ENCODE data around the gene PAX7. TPM values are rescaled to one million over a fixed set of nuclear protein-coding genes. Genes with fewer than 3 reads are reported as not detected.

The PAX7 gene
- total RNA-seq, 2 experiments from 2014 or later, result not detected

GRCh38 chr1:18701183-18701582 is 70.5 kb downstream of the PAX7 start:
- peaks cover 33% of the 10 kb centered on the region for H3K27me3 Mint-ChIP-seq
- no peaks in the 10 kb centered on the region for H3K9me3 Mint-ChIP-seq (ENCODE audit: low read depth)
- CTCF ChIA-PET, result interaction anchor here (0.8 kb wide), 1 partner anchor 15 kb away, joined by 3 read pairs; no protein-coding TSS in a partner anchor
- no peak overlapping the region for H3K27ac Mint-ChIP-seq
- ATAC-seq (no peak), DNase-seq (no peak)
- H3K4me3 Mint-ChIP-seq, result no peak overlapping the region
- no peaks in the 10 kb centered on the region for H3K36me3 Mint-ChIP-seq
- peaks cover 6% of the 10 kb centered on the region for H3K4me1 Mint-ChIP-seq

- H3K4me3 Mint-ChIP-seq, result no peak overlapping the region
- ATAC-seq (no peak), DNase-seq (no peak)
- peaks cover 6% of the 10 kb centered on the region for H3K4me1 Mint-ChIP-seq
- no peaks in the 10 kb centered on the region for H3K9me3 Mint-ChIP-seq (ENCODE audit: low read depth)
- CTCF ChIA-PET, result no interaction called here
- H3K27me3 Mint-ChIP-seq, result peaks cover 34% of the 10 kb centered on the region
- no peaks in the 10 kb centered on the region for H3K36me3 Mint-ChIP-seq
- no peak overlapping the region for H3K27ac Mint-ChIP-seq
Observed at GRCh38 chr1:18703041-18703621, 72.5 kb downstream of the PAX7 start.

DNA sequence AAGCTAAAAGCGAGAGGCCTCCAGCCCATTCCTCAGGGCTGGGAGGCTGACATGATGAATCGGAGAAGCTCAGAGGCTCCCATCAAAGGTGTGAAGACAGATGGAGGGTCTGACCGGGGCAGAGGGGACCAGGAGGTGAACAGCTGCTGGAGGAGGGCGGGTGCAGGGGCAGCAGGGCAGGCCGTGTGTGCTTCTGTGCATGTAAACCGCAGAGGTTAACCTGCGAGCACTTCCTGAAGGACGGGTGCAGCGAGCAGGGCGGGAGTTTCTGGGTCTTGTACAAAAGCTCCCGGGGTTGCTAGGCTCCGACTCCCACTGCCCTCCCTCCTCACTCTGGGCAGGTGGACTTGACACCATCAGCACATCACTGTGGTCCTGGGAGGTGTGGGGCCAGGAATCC is 75.2 kb downstream of the PAX7 start:
- Mint-ChIP-seq H3K4me3 (no peak overlapping the region), H3K4me1 (peaks cover 6% of the 10 kb centered on the region), H3K27me3 (peaks cover 28% of the 10 kb centered on the region), H3K36me3 (no peaks in the 10 kb centered on the region), H3K27ac (no peak overlapping the region), H3K9me3 (ENCODE audit: low read depth) (no peaks in the 10 kb centered on the region)
- ATAC-seq (no peak), DNase-seq (no peak)
- CTCF ChIA-PET, result interaction anchor here (1.6 kb wide), 1 partner anchor 28 kb away, joined by 5 read pairs; no protein-coding TSS in a partner anchor

GRCh38 chr1:18707696-18708257 is 77.1 kb downstream of the PAX7 start:
- Mint-ChIP-seq H3K4me1 (peaks cover 6% of the 10 kb centered on the region), H3K4me3 (no peak overlapping the region), H3K27ac (no peak overlapping the region), H3K36me3 (no peaks in the 10 kb centered on the region), H3K27me3 (peaks cover 29% of the 10 kb centered on the region), H3K9me3 (ENCODE audit: low read depth) (no peaks in the 10 kb centered on the region)
- CTCF ChIA-PET, result interaction anchor here (0.7 kb wide), 1 partner anchor 42 kb away, joined by 6 read pairs; no protein-coding TSS in a partner anchor
- DNase-seq, result no peak
- ATAC-seq, result no peak

DNA sequence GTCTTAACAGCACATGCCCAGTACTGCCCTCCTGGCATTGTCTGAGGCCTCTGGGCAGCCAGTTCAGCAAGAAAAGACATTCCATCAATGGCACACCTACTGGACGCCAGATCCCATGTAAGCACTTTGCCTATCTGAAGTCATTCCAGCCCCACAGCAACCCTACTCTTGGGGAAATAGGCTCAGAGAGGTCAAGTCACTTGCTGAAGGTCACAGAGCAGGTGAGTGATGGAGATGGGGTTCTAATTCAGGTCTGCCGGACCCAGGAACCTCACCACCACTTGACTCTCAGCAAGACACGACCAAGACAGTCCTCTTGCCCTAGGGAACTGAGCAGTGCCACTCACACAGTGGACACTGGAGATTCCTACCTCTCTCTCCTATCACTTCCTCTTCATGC is 79.4 kb downstream of the PAX7 start:
- CTCF ChIA-PET, result no interaction called here
- Mint-ChIP-seq H3K27me3 (peaks cover 24% of the 10 kb centered on the region), H3K27ac (no peak overlapping the region), H3K9me3 (ENCODE audit: low read depth) (no peaks in the 10 kb centered on the region), H3K36me3 (no peaks in the 10 kb centered on the region), H3K4me3 (no peak overlapping the region), H3K4me1 (peaks cover 6% of the 10 kb centered on the region)
- no peak for ATAC-seq
- DNase-seq, result no peak

DNA sequence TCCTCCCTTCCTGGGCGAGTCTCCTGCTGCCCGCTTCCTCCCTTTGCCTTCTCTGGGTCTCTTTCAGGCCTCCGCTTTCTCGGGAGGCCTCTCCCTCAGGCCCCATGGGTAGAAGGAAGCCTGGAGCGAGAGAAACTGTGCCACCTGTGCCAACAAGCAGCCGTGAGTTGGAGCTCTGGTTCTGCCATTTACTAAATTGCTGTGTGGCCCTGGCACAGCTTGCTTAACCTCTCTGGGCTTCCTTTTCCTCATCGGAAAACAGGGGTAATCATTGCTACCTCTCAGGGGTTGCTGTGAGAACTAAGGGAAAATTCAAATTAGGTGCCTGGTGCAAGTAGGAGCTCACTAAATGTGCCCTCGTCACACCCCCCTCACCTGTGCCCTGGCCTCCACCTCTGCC is 80.4 kb downstream of the PAX7 start:
- ATAC-seq (no peak), DNase-seq (no peak)
- Mint-ChIP-seq H3K4me1 (peaks cover 2% of the 10 kb centered on the region), H3K9me3 (ENCODE audit: low read depth) (no peaks in the 10 kb centered on the region), H3K4me3 (no peak overlapping the region), H3K36me3 (no peaks in the 10 kb centered on the region), H3K27ac (no peak overlapping the region), H3K27me3 (peaks cover 29% of the 10 kb centered on the region)
- CTCF ChIA-PET, result no interaction called here

GRCh38 chr1:18711536-18712251 is 81.0 kb downstream of the PAX7 start:
- peaks cover 32% of the 10 kb centered on the region for H3K27me3 Mint-ChIP-seq
- H3K4me1 Mint-ChIP-seq, result no peaks in the 10 kb centered on the region
- CTCF ChIA-PET, result no interaction called here
- H3K27ac Mint-ChIP-seq, result no peak overlapping the region
- DNase-seq (no peak), ATAC-seq (no peak)
- H3K4me3 Mint-ChIP-seq, result no peak overlapping the region
- H3K36me3 Mint-ChIP-seq, result no peaks in the 10 kb centered on the region
- no peaks in the 10 kb centered on the region for H3K9me3 Mint-ChIP-seq (ENCODE audit: low read depth)

- no peak for ATAC-seq
- CTCF ChIA-PET, result no interaction called here
- no peaks in the 10 kb centered on the region for H3K4me1 Mint-ChIP-seq
- H3K36me3 Mint-ChIP-seq, result no peaks in the 10 kb centered on the region
- peaks cover 31% of the 10 kb centered on the region for H3K27me3 Mint-ChIP-seq
- H3K9me3 Mint-ChIP-seq (ENCODE audit: low read depth), result no peaks in the 10 kb centered on the region
- H3K27ac Mint-ChIP-seq, result no peak overlapping the region
- no peak overlapping the region for H3K4me3 Mint-ChIP-seq
- DNase-seq, result no peak
Observed at GRCh38 chr1:18712252-18712600, 81.6 kb downstream of the PAX7 start.

DNA sequence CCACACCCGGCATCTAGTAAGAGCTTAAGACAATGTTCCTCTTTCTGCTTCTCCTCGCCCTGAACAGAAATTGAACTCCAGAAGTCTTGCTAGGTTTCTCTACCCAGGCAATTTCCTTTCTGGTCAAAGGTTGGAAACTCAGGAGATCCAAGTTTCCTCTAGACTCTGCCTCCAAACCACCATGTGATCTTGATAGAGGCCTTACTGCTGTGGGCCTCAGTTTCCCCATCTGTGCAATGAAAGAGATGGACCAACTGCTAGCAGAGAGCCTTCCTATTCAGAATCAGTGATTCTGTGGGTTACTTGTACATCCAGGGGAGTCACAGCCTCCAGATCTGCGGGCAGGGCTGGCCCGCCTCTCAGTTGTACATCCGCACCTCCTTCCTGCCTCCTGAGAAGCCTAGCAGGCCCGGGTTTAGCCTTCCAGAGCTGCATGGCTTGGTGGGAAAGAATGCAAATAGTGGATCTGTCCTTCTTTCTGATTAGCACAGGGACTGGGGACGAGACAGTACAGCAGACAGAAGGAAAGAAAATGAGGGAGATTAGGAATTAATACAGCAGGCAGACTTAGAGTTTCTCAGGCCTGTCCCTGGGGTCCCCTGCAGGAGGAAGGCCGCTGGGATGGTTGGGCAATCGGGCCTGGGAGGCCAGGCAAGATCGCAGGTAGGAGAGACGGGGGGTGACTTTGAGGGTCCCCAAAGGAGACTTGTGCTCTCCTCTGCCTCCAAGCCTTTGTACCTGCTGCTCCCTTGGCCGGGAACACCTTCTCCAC is 83.9 kb downstream of the PAX7 start:
- no peak overlapping the region for H3K27ac Mint-ChIP-seq

DNA sequence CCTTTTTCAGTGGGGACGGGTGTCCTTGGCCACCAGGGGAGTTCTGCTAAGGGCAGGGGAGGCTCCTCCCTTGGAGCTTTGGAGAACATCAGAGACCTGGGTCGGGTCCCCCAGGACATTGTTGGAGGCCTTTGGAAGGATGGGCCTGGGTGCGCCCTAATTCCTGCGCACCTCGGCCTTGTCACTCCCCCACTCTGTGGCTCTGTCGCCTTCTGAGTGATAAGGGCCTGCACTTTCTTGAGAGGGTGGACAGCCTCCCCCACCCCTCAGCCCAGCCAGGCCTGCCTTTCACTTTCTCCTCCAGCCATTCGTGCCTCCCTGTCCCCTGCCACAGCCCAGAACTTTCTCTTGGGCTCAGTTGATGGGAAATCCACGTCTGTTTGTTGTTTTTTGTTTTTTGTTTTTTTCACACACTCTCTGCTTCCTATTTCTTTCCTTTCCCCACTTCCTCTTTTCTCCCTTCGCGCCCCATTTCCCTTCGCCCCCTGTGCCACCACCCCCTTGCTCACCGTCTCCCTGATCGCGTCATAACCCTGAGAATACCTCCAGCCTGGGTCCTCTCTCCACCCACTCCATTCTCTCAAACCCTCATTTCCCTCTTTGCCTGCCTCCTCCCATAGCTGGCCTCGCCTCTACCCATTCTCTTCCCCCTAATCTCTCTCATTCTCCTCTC is 85.6 kb downstream of the PAX7 start:
- H3K9me3 Mint-ChIP-seq (ENCODE audit: low read depth), result no peaks in the 10 kb centered on the region
- CTCF ChIA-PET, result interaction anchor here (0.8 kb wide), 1 partner anchor 15 kb away, joined by 3 read pairs; no protein-coding TSS in a partner anchor
- no peaks in the 10 kb centered on the region for H3K36me3 Mint-ChIP-seq
- no peak for DNase-seq
- no peak overlapping the region for H3K27ac Mint-ChIP-seq
- ATAC-seq, result no peak
- no peak overlapping the region for H3K4me3 Mint-ChIP-seq
- peaks cover 48% of the 10 kb centered on the region for H3K27me3 Mint-ChIP-seq
- H3K4me1 Mint-ChIP-seq, result no peaks in the 10 kb centered on the region

More for the DNA sequence above, 83.9 kb downstream of the PAX7 start:
- no peaks in the 10 kb centered on the region for H3K36me3 Mint-ChIP-seq
- CTCF ChIA-PET, result no interaction called here
- no peaks in the 10 kb centered on the region for H3K4me1 Mint-ChIP-seq
- peaks cover 48% of the 10 kb centered on the region for H3K27me3 Mint-ChIP-seq
- H3K9me3 Mint-ChIP-seq (ENCODE audit: low read depth), result no peaks in the 10 kb centered on the region
- H3K4me3 Mint-ChIP-seq, result no peak overlapping the region
- ATAC-seq (no peak), DNase-seq (no peak)

- CTCF ChIA-PET, result no interaction called here
- H3K9me3 Mint-ChIP-seq (ENCODE audit: low read depth), result no peaks in the 10 kb centered on the region
- DNase-seq (no peak), ATAC-seq (no peak)
- no peak overlapping the region for H3K27ac Mint-ChIP-seq
- no peak overlapping the region for H3K4me3 Mint-ChIP-seq
- H3K4me1 Mint-ChIP-seq, result no peaks in the 10 kb centered on the region
- peaks cover 50% of the 10 kb centered on the region for H3K27me3 Mint-ChIP-seq
- no peaks in the 10 kb centered on the region for H3K36me3 Mint-ChIP-seq
Observed at GRCh38 chr1:18716785-18717678, 86.4 kb downstream of the PAX7 start.

GRCh38 chr1:18719786-18720451 is 89.3 kb downstream of the PAX7 start:
- Mint-ChIP-seq H3K27me3 (peaks cover 55% of the 10 kb centered on the region), H3K27ac (no peak overlapping the region), H3K9me3 (ENCODE audit: low read depth) (no peaks in the 10 kb centered on the region), H3K36me3 (no peaks in the 10 kb centered on the region), H3K4me1 (no peaks in the 10 kb centered on the region), H3K4me3 (no peak overlapping the region)
- no peak for ATAC-seq
- CTCF ChIA-PET, result no interaction called here
- no peak for DNase-seq
